Glomerular visceral epithelial cell (primary cell): Measurements from ENCODE around the gene JAZF1.
A peak's percentile ranks its signal among the peaks of the same experiment; 100 is the strongest.
"Not testable (repeated sequence)": the region's sequence is repeated elsewhere in the genome, so short reads cannot be mapped to it uniquely, and the experiment has no call there.

Source experiments
- DNase-seq: peaks from one replicate; pipeline ENCODE4 v3.0.0-alpha.2; 2016; ENCODE audit errors: extremely low spot score

Gene JAZF1

GRCh38 chr7:27942711-27943110, 237.9 kb downstream of the JAZF1 start:
- DNase-seq: no peak

DNA sequence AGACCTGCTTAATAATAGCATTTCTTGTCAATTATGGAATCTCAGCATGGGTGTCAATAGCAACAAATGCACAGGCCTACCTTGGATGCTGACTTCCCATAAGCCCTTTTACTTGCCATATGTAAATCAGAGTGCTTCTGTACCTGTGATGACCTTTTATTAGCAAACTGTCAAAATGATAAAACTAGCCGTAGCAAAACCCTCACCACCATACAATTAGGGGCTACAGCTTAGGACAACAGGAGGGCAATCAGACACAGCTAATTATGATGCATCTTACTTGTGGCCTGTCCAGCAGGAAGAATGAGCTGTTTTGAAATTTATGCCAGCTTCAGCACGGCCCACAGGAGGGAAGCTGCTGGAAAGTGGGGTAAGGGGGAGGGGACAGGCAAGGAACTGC, 239.1 kb downstream of the JAZF1 start:
- DNase-seq: no peak

GRCh38 chr7:27940341-27940740, 240.3 kb downstream of the JAZF1 start:
- no peak for DNase-seq

GRCh38 chr7:27939893-27940292, 240.7 kb downstream of the JAZF1 start:
- DNase-seq: no peak

GRCh38 chr7:27936768-27937102, 243.9 kb downstream of the JAZF1 start:
- DNase-seq: no peak

DNA sequence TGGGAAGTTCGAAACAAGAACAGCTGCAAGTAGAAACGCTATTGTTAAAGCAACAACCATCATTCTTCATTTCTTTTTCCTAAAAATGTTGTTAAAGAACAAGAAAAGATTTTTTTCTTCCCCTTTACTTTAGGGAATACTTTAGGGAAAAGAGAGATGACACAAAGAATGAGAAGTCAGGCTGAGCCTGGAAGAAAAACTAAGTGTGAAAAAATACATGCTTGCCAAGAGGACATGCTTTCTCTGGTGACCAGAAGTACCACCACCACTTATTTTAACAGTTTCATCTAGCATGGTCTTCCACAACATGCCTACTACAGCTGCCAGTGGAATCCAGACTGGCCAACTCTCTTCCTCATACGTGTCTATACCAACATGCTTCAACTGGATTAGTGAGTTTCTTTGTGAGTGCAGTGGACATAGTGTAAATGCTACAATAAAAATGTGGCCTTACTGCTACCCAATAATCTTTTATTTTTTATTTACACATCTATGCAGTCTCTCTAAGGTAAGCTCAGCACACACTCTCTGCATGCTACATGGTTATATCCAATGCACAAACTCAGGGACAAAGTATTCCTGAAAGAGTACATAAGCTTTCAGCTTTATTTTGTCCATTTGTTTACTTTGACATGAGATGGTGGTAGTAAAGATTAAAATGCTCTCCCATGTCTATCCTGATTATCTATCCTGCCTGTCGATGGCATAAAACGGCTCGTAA, 244.4 kb downstream of the JAZF1 start:
- no peak for DNase-seq

- no peak for DNase-seq
Observed at GRCh38 chr7:27933671-27934565, 246.7 kb downstream of the JAZF1 start.

DNA sequence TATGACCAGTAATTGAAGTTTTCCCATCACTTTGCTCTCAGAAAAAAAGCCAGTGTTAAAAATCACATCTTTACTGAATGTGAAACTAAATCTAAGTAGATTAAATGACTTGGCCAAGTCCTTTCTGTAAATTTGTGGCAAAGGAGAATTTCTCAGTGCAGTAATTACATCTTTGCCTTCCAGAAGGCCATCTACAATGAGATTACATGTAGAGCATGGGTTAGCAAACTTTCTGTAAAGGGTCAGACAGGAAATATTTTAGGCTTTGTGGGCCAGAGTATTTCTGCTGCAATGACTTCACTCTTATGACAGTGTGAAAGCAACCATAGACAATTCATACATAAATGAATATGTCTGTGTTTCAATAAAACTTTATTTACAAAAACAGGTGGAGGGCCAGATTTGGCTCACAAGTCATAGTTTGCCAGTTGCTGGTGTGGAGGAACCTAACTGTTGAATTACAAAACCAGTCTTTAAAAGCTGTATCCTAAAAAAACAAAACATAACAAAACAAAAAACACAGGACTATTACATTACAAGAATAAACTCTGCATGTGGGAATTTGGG, 249.6 kb downstream of the JAZF1 start:
- DNase-seq: no peak

DNA sequence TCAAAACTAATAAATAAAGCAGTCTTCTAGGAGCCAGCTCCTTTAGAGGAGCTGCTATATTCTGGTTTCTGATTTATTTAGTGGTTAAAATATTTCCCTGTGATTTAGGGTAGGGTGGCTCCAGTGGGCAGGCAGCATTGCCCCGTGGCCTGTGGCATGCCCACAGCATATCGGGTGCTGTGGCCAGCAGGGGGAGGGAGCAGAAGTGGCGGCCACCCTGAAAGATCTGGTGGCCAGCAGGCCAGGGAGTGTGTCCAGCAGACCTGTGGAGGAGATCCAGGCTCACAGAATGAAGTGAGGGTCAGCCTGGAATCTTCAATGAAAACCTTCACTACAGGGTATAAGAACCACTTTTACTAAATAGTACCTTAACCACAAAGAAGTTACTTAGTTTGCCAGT, 251.5 kb downstream of the JAZF1 start:
- DNase-seq: no peak

DNA sequence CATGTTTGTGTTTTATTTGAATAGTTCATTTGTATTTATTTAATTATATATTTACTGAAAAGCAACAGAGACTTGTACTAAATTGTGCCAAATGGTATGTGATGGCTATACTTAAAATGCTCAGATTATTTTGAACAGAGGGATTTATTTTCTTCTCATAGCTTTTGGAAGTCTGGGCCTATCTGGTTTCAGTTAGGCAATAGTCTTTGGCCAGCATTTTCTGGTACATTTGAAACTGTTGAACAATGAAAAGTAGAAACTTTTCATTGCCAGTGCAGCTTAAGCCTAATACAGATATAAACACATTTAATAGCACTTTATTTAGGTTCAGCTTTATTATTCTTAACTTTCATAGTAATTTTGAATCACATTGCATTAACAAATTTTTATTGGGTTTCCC, 252.6 kb downstream of the JAZF1 start:
- DNase-seq: no peak

- DNase-seq: no peak
Observed at GRCh38 chr7:27925573-27926201, 254.9 kb downstream of the JAZF1 start.

- DNase-seq: no peak
Observed at GRCh38 chr7:27923642-27923980, 257.0 kb downstream of the JAZF1 start.

- DNase-seq: no peak
Observed at GRCh38 chr7:27922907-27923641, 257.5 kb downstream of the JAZF1 start.

- not testable (repeated sequence) for DNase-seq
Observed at GRCh38 chr7:27922389-27922788, 258.2 kb downstream of the JAZF1 start.

DNA sequence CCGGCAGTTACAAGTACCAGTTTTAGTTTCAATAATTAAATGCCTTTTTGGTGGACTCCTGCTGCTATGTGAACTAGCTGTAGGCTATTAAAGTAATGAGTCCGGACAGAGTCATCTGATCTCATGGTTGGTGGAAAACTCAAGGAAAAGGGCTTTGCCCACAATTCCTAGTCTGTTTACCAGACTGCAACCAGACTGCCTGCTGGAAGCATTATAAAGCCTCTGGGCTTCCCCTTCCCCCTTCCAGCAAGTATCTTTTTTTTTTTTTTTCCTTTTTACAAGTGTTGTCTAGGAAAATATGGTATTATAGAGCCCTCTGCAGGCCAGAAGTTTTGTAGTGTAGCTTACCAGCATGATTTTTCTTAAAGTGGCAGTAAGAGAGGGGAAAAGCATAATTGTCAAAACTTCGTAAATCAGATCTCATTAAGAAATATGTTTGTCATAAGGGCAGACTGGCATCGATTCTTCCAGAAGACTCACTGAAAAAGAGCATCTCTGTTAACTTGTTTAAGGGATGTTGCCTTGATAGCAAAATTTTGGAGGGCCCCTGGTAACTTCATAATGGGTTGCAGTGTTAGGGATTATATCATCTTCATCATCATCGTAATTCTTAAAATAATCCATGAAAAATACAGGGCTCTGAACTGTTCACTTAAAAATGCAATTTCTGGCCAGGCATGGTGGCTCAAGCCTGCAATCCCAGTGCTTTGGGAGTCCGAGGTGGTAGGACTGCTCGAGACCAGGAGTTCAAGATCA, 259.3 kb downstream of the JAZF1 start:
- peak; percentile 87 for DNase-seq

DNA sequence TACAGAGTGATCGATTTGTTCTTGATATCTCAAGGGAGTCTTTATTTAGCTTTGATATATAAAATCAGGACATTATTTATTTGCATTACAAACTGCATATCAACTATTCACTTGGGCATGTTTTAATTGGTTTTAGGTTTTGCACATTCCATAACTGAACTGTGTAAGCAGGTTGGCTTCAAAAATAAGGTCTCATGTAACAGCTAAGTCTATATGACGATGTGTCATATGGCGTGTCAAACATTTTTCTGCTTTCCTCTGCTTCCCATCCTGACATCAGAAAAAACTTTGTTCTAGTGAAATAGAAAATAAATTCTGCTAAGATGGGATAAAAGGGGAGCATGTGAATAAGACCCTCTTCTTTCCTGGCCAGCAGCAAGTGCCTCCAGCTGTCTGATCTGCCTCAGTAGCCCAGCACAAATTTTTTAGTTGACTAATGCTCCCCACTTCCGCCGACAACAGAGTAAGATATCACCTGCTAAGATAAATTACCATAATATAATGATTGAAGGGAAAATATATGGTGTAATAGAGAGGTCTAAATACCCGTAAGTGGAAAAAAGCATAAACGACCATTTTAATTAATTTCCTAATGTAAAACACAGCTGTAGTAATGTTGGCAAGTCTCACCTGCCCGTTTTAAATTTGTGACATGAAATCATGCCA, 260.2 kb downstream of the JAZF1 start:
- no peak for DNase-seq

GRCh38 chr7:27918503-27918902, 262.1 kb downstream of the JAZF1 start:
- no peak for DNase-seq

DNA sequence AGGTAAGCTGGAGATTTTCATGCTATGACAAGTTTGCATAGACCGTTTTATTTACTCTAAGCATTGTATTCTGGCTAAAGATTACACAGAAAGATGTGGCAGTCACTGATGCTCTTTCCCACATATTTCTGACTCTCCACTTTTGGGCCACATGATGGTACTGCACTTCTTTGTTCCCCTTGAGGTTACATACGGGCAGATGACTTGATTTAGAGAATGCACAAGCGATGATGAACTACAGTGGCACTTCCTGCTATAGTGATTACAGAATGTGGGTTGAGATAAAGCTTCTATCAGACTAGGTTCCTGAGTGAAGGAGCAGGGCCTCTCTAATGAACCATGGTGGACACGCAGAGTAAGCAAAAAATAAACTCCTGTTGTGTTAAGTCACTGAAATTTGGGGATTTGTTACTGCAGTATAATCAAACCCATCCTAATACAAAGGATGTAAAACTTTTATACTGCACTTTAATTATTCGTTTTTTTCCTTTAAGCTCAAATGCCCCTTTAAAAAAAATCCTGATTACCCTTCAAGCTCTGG, 262.8 kb downstream of the JAZF1 start:
- peak; percentile 63 for DNase-seq

- DNase-seq: no peak
Observed at GRCh38 chr7:27917119-27917518, 263.5 kb downstream of the JAZF1 start.

DNA sequence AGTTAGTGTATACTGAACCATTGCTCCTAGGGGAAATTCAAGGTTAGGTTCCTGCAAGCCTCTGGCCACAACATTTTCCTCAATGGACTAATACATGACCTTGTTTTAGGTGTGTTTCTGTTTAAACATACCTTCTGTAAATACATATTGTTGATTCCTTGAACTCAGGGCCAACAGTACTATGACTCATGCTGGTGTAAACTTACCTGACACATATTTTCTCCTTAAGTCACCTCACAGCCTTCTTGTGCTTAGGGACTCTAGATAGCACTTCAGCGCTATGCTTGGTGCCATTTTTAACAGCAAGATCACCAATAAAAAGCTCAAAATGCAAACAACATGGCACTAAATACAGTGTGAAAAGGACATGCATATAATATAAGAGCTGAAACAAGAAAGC, 264.2 kb downstream of the JAZF1 start:
- DNase-seq: no peak
